Calu3 (cell line): ENCODE results near the gene KCNK13. TPM values are rescaled to one million over a fixed set of nuclear protein-coding genes. Genes with fewer than 3 reads are reported as not detected.

ENCODE experiments used
- total RNA-seq: library from RNA; stranded (reverse); gene quantifications from 2 replicates; pipeline ENCODE4 v1.2.3, GENCODE V29; 2022

Gene KCNK13
- total RNA-seq, 1 experiment from 2014 or later: not detected

Other genes with a start within 250 kb of the KCNK13 start
- gene EFCAB11, start 107.3 kb upstream of the KCNK13 start, total RNA-seq: 23.6 and 29.4 TPM in 2 replicates
- 24.4 and 29.4 TPM in 2 replicates for gene TDP1, start 106.1 kb upstream of the KCNK13 start, total RNA-seq
- gene PSMC1, start 194.6 kb downstream of the KCNK13 start, total RNA-seq: 147 and 149 TPM in 2 replicates